ENCODE measurements around the gene CRYBB2.

CRYBB2 gene

GRCh38 chr22:25182131-25183110 lies 37.0 kb upstream of the CRYBB2 start:
- Histone ChIP-seq H3K27ac (ENCODE audit: low read depth, low read length) (no peak overlapping the region), H3K9ac (ENCODE audit: low read depth, low read length) (no peak overlapping the region), H3K4me3 (ENCODE audit: low read length) (no peak overlapping the region), H3K27me3 (ENCODE audit: insufficient read depth, low read length) (no peaks in the 10 kb centered on the region), H3K9me3 (ENCODE audit: insufficient read depth, low read depth, low read length) (no peaks in the 10 kb centered on the region), H3K4me1 (ENCODE audit: insufficient read depth, low read length) (no peaks in the 10 kb centered on the region), H3K36me3 (ENCODE audit: insufficient read depth, low read length) (peaks cover 42% of the 10 kb centered on the region)
- 91% methylated on average over 9 of the region's 10 CpGs for WGBS

- no peaks in the 10 kb centered on the region for H3K4me1 ChIP-seq (ENCODE audit: insufficient read depth, low read length)
- WGBS, result 93% methylated on average over 12 of the region's 12 CpGs
- no peak overlapping the region for H3K9ac ChIP-seq (ENCODE audit: low read depth, low read length)
- H3K27ac ChIP-seq (ENCODE audit: low read depth, low read length), result no peak overlapping the region
- H3K4me3 ChIP-seq (ENCODE audit: low read length), result no peak overlapping the region
- H3K9me3 ChIP-seq (ENCODE audit: insufficient read depth, low read depth, low read length), result no peaks in the 10 kb centered on the region
- no peaks in the 10 kb centered on the region for H3K27me3 ChIP-seq (ENCODE audit: insufficient read depth, low read length)
- peaks cover 41% of the 10 kb centered on the region for H3K36me3 ChIP-seq (ENCODE audit: insufficient read depth, low read length)
Measured at GRCh38 chr22:25183949-25184619, 35.4 kb upstream of the CRYBB2 start.

- WGBS, result 95% methylated on average over 3 of the region's 3 CpGs
- Histone ChIP-seq H3K9ac (ENCODE audit: low read depth, low read length) (no peak overlapping the region), H3K27ac (ENCODE audit: low read depth, low read length) (no peak overlapping the region)
Measured at GRCh38 chr22:25186140-25186539, 33.3 kb upstream of the CRYBB2 start.

GRCh38 chr22:25187469-25187868 lies 32.0 kb upstream of the CRYBB2 start:
- Histone ChIP-seq H3K9ac (ENCODE audit: low read depth, low read length) (no peak overlapping the region), H3K36me3 (ENCODE audit: insufficient read depth, low read length) (peaks cover 52% of the 10 kb centered on the region), H3K4me1 (ENCODE audit: insufficient read depth, low read length) (no peaks in the 10 kb centered on the region), H3K27me3 (ENCODE audit: insufficient read depth, low read length) (no peaks in the 10 kb centered on the region), H3K4me3 (ENCODE audit: low read length) (no peak overlapping the region), H3K9me3 (ENCODE audit: insufficient read depth, low read depth, low read length) (no peaks in the 10 kb centered on the region), H3K27ac (ENCODE audit: low read depth, low read length) (no peak overlapping the region)
- WGBS, result 95% methylated on average over 6 of the region's 6 CpGs

More at GRCh38 chr22:25186140-25186539, 33.3 kb upstream of the CRYBB2 start:
- Histone ChIP-seq H3K36me3 (ENCODE audit: insufficient read depth, low read length) (peaks cover 45% of the 10 kb centered on the region), H3K27me3 (ENCODE audit: insufficient read depth, low read length) (no peaks in the 10 kb centered on the region), H3K4me1 (ENCODE audit: insufficient read depth, low read length) (no peaks in the 10 kb centered on the region), H3K4me3 (ENCODE audit: low read length) (no peak overlapping the region), H3K9me3 (ENCODE audit: insufficient read depth, low read depth, low read length) (no peaks in the 10 kb centered on the region)

GRCh38 chr22:25192406-25192805 lies 27.0 kb upstream of the CRYBB2 start:
- Histone ChIP-seq H3K4me1 (ENCODE audit: insufficient read depth, low read length) (no peaks in the 10 kb centered on the region; the same call in 1 of the 2 replicates), H3K9me3 (ENCODE audit: insufficient read depth, low read depth, low read length) (no peaks in the 10 kb centered on the region), H3K27me3 (ENCODE audit: insufficient read depth, low read length) (no peaks in the 10 kb centered on the region), H3K9ac (ENCODE audit: low read depth, low read length) (no peak overlapping the region), H3K27ac (ENCODE audit: low read depth, low read length) (no peak overlapping the region), H3K36me3 (ENCODE audit: insufficient read depth, low read length) (peaks cover 30% of the 10 kb centered on the region; the same call in 1 of the 2 replicates), H3K4me3 (ENCODE audit: low read length) (no peak overlapping the region)
- WGBS, result 93% methylated on average over 11 of the region's 12 CpGs

- no peak overlapping the region for H3K27ac ChIP-seq (ENCODE audit: low read depth, low read length)
- no peaks in the 10 kb centered on the region for H3K27me3 ChIP-seq (ENCODE audit: insufficient read depth, low read length)
- peaks cover 27% of the 10 kb centered on the region; the same call in 1 of the 2 replicates for H3K36me3 ChIP-seq (ENCODE audit: insufficient read depth, low read length)
- no peaks in the 10 kb centered on the region; the same call in 1 of the 2 replicates for H3K4me1 ChIP-seq (ENCODE audit: insufficient read depth, low read length)
- WGBS, result 53% methylated on average over 4 of the region's 4 CpGs
- no peak overlapping the region for H3K9ac ChIP-seq (ENCODE audit: low read depth, low read length)
- H3K9me3 ChIP-seq (ENCODE audit: insufficient read depth, low read depth, low read length), result no peaks in the 10 kb centered on the region
- no peak overlapping the region for H3K4me3 ChIP-seq (ENCODE audit: low read length)
Measured at GRCh38 chr22:25193130-25193529, 26.3 kb upstream of the CRYBB2 start.

- no peak overlapping the region for H3K27ac ChIP-seq (ENCODE audit: low read depth, low read length)
- H3K4me1 ChIP-seq (ENCODE audit: insufficient read depth, low read length), result no peaks in the 10 kb centered on the region; the same call in 1 of the 2 replicates
- 65% methylated on average over 3 of the region's 3 CpGs for WGBS
- no peaks in the 10 kb centered on the region for H3K9me3 ChIP-seq (ENCODE audit: insufficient read depth, low read depth, low read length)
- peaks cover 27% of the 10 kb centered on the region; the same call in 1 of the 2 replicates for H3K36me3 ChIP-seq (ENCODE audit: insufficient read depth, low read length)
- H3K9ac ChIP-seq (ENCODE audit: low read depth, low read length), result no peak overlapping the region
- H3K4me3 ChIP-seq (ENCODE audit: low read length), result no peak overlapping the region
- no peaks in the 10 kb centered on the region for H3K27me3 ChIP-seq (ENCODE audit: insufficient read depth, low read length)
Measured at GRCh38 chr22:25193548-25193947, 25.9 kb upstream of the CRYBB2 start.

GRCh38 chr22:25196326-25196725 lies 23.1 kb upstream of the CRYBB2 start:
- peaks cover 15% of the 10 kb centered on the region; the same call in 1 of the 2 replicates for H3K36me3 ChIP-seq (ENCODE audit: insufficient read depth, low read length)
- H3K9ac ChIP-seq (ENCODE audit: low read depth, low read length), result no peak overlapping the region
- H3K4me1 ChIP-seq (ENCODE audit: insufficient read depth, low read length), result no peaks in the 10 kb centered on the region; the same call in 1 of the 2 replicates
- WGBS, result 94% methylated on average over 5 of the region's 5 CpGs
- no peaks in the 10 kb centered on the region for H3K9me3 ChIP-seq (ENCODE audit: insufficient read depth, low read depth, low read length)
- no peak overlapping the region for H3K27ac ChIP-seq (ENCODE audit: low read depth, low read length)
- H3K27me3 ChIP-seq (ENCODE audit: insufficient read depth, low read length), result no peaks in the 10 kb centered on the region
- no peak overlapping the region for H3K4me3 ChIP-seq (ENCODE audit: low read length)

- Histone ChIP-seq H3K36me3 (ENCODE audit: insufficient read depth, low read length) (peaks cover 6% of the 10 kb centered on the region; the same call in 1 of the 2 replicates), H3K4me1 (ENCODE audit: insufficient read depth, low read length) (no peaks in the 10 kb centered on the region; the same call in 1 of the 2 replicates), H3K9ac (ENCODE audit: low read depth, low read length) (no peak overlapping the region), H3K9me3 (ENCODE audit: insufficient read depth, low read depth, low read length) (no peaks in the 10 kb centered on the region), H3K27me3 (ENCODE audit: insufficient read depth, low read length) (no peaks in the 10 kb centered on the region), H3K27ac (ENCODE audit: low read depth, low read length) (no peak overlapping the region), H3K4me3 (ENCODE audit: low read length) (no peak overlapping the region)
- WGBS, result 93% methylated on average over 4 of the region's 4 CpGs
Measured at GRCh38 chr22:25197340-25197739, 22.1 kb upstream of the CRYBB2 start.

- 89% methylated on average over 17 of the region's 17 CpGs for WGBS
Measured at GRCh38 chr22:25199731-25200520, 19.5 kb upstream of the CRYBB2 start, which contains the start of gene CRYBB3. CRYBB3 (plus strand) TSS chr22:25199858; CDS start chr22:25201397, 1,539 bp downstream.

More at GRCh38 chr22:25199731-25200520, 19.5 kb upstream of the CRYBB2 start, which contains the start of gene CRYBB3:
- H3K27ac ChIP-seq (ENCODE audit: low read depth, low read length), result no peak within 1 kb of the TSS
- H3K9me3 ChIP-seq (ENCODE audit: insufficient read depth, low read depth, low read length), result no peaks in the 10 kb centered on the region
- H3K27me3 ChIP-seq (ENCODE audit: insufficient read depth, low read length), result no peaks in the 10 kb centered on the region
- no peak within 1 kb of the TSS for H3K4me3 ChIP-seq (ENCODE audit: low read length)
- H3K9ac ChIP-seq (ENCODE audit: low read depth, low read length), result no peak within 1 kb of the TSS
- H3K4me1 ChIP-seq (ENCODE audit: insufficient read depth, low read length), result no peaks in the 10 kb centered on the region; the same call in 1 of the 2 replicates
- no peaks in the 10 kb centered on the region; the same call in 1 of the 2 replicates for H3K36me3 ChIP-seq (ENCODE audit: insufficient read depth, low read length)

All from HUES64 (cell line).